Testis (tissue), 5 donors: ENCODE measurements around the gene KLHL3. TPM values are rescaled to one million over a fixed set of nuclear protein-coding genes. Genes with fewer than 3 reads are reported as not detected.
"Not testable (repeated sequence)": the region's sequence is repeated elsewhere in the genome, so short reads cannot be mapped to it uniquely, and the experiment has no call there.

Source experiments
- DNase-seq: peaks from one replicate; pipeline ENCODE4 v3.0.0-alpha.2; 2019
- H3K27ac ChIP-seq, 2 donors: fragments of 200-600 bp; sonication (generic); one replicate each; pipeline ENCODE4 v1.5.1; 2019
- H3K27me3 ChIP-seq: fragments of 200-600 bp; sonication (generic); one replicate; pipeline ENCODE4 v1.5.1; 2019
- H3K36me3 ChIP-seq: fragments of 200-600 bp; sonication (generic); one replicate; pipeline ENCODE4 v1.5.1; 2017; ENCODE audit warnings: low read depth; ENCODE audit errors: missing control alignments
- H3K4me1 ChIP-seq: fragments of 200-600 bp; sonication (generic); one replicate; pipeline ENCODE4 v1.5.1; 2019
- H3K4me3 ChIP-seq, 2 donors: fragments of 200-600 bp; sonication (generic); one replicate each; pipeline ENCODE4 v1.5.1; 2017 to 2019
- H3K9me3 ChIP-seq: fragments of 200-600 bp; sonication (generic); one replicate; pipeline ENCODE4 v1.5.1; 2017
- CTCF ChIP-seq, 3 experiments: fragments of 450-650 bp in 2 of 3; fragments of 200-600 bp in 1 of 3; sonication (generic) in 1 of 3; IDR thresholded peaks; one replicate each; pipeline ENCODE4 v1.5.1; 2016 to 2019; ENCODE audit warnings: antibody characterized with exemption in 3 of 3, mild to moderate bottlenecking in 2 of 3, moderate library complexity in 1 of 3
- POLR2A ChIP-seq: fragments of 450-650 bp; IDR thresholded peaks from one replicate; pipeline ENCODE4 v1.6.1; 2017; ENCODE audit warnings: antibody characterized with exemption, mild to moderate bottlenecking, moderate library complexity
- WGBS, 2 donors: methylation state at CpG; one replicate each; pipeline ENCODE4 v1.1.5; 2018; 5-methylcytosine and 5-hydroxymethylcytosine counted together
- intact Hi-C: fragments of 100-400 bp; cut with DNase I; formaldehyde crosslinking; loops from one replicate; pipeline ENCODE4 v1.15.1; 2023; ENCODE audit warnings: low total_unique reads
- long read RNA-seq, 2 donors: transcript quantifications; one replicate each; lab custom pipeline, GENCODE V29; 2026
- polyA plus RNA-seq: library from polyadenylated mRNA; stranded (reverse); fragments of 350-450 nt; fragmentation: Illumina TruSeq; extraction: RNeasy Lipid Tissue Mini Kit (QIAGEN cat#74804); gene quantifications from one replicate; pipeline ENCODE4 v1.2.3, GENCODE V29; 2014; ENCODE audit warnings: low read depth, low replicate concordance; ENCODE audit not compliant: insufficient read depth
- total RNA-seq, 2 donors: library from RNA; depleted of rRNA; stranded (reverse); fragments of >200 nt; gene quantifications; one replicate each; pipeline ENCODE4 v1.2.3, GENCODE V29; 2016

KLHL3 gene
- 10 to 100 TPM; 26.2 to 35.0 TPM for total RNA-seq
- polyA plus RNA-seq = 13.7 TPM
- long read RNA-seq, donor 1 = 0 reads
- long read RNA-seq, donor 2 = 0 reads

- Histone ChIP-seq H3K9me3 (no peaks in the 10 kb centered on the region), H3K27ac (no peak within 1 kb of the TSS), H3K27me3 (no peaks in the 10 kb centered on the region), H3K4me1 (peaks cover 15% of the 10 kb centered on the region), H3K4me3 (peak within 1 kb of the TSS in 1 of 2 donors; percentile 11), H3K36me3 (no peaks in the 10 kb centered on the region)
- TF ChIP-seq POLR2A (no peak), CTCF (IDR thresholded peaks at IDR 0.05) (no peak)
- DNase-seq = peak; percentile 29
- intact Hi-C loops = loop anchor here (10.0 kb wide), 1 partner anchor 101 kb away; no protein-coding TSS in a partner anchor
- 2 to 6% methylated on average over 11 to 12 of the region's 12 CpGs for WGBS, 2 donors
These were observed at the start of gene KLHL3 for GRCh38 chr5:137735555-137736284. Gene KLHL3 (minus strand): TSS chr5:137736089. CDS start chr5:137735646, 443 bp downstream.

- TF ChIP-seq POLR2A = no peak
- TF ChIP-seq CTCF (IDR thresholded peaks at IDR 0.05) = no peak
- no peaks in the 10 kb centered on the region for H3K36me3 ChIP-seq
- no peak overlapping the region for H3K4me3 ChIP-seq
- no peak overlapping the region for H3K27ac ChIP-seq
- no peaks in the 10 kb centered on the region for H3K9me3 ChIP-seq
- WGBS, 2 donors = 62 to 80% methylated on average over 3 to 4 of the region's 4 CpGs
- H3K4me1 ChIP-seq = no peaks in the 10 kb centered on the region
- intact Hi-C loops = no loop called here
- DNase-seq = no peak
- H3K27me3 ChIP-seq = no peaks in the 10 kb centered on the region
These were observed 47.2 kb upstream of the KLHL3 start for GRCh38 chr5:137782984-137783536.

- TF ChIP-seq CTCF (IDR thresholded peaks at IDR 0.05) (no peak), POLR2A (no peak)
- intact Hi-C loops = no loop called here
- H3K36me3 ChIP-seq = no peaks in the 10 kb centered on the region
- no peak overlapping the region for H3K4me3 ChIP-seq
- no peak for DNase-seq
- H3K4me1 ChIP-seq = no peaks in the 10 kb centered on the region
- H3K27ac ChIP-seq = no peak overlapping the region
- no peaks in the 10 kb centered on the region for H3K27me3 ChIP-seq
- H3K9me3 ChIP-seq = no peaks in the 10 kb centered on the region
- 88 to 95% methylated on average over 2 of the region's 2 CpGs for WGBS, 2 donors
These were observed 46.2 kb upstream of the KLHL3 start for GRCh38 chr5:137782055-137782454.

- no peaks in the 10 kb centered on the region for H3K36me3 ChIP-seq
- no peaks in the 10 kb centered on the region for H3K9me3 ChIP-seq
- no peak overlapping the region for H3K27ac ChIP-seq
- no peaks in the 10 kb centered on the region for H3K27me3 ChIP-seq
- no peaks in the 10 kb centered on the region for H3K4me1 ChIP-seq
- no peak overlapping the region for H3K4me3 ChIP-seq
- DNase-seq = no peak
- WGBS, 2 donors = 53 to 62% methylated on average over 2 of the region's 2 CpGs
- intact Hi-C loops = no loop called here
- no peak for TF ChIP-seq POLR2A
- peak; percentile 53 to 82 (median 76) for TF ChIP-seq CTCF (IDR thresholded peaks at IDR 0.05)
These were observed 43.1 kb upstream of the KLHL3 start for GRCh38 chr5:137778772-137779564.

GRCh38 chr5:137767937-137768336 lies 32.0 kb upstream of the KLHL3 start:
- whole genome bisulfite sequencing, 2 donors = 82 to 84% methylated on average over 5 of the region's 5 CpGs
- H3K4me1 ChIP-seq, H3K27ac ChIP-seq, H3K36me3 ChIP-seq, H3K9me3 ChIP-seq, intact Hi-C loops, H3K27me3 ChIP-seq, DNase-seq, H3K4me3 ChIP-seq: not testable (repeated sequence)
